Liver (tissue), 9 donors: ENCODE results near the gene ARRDC5. TPM values are rescaled to one million over a fixed set of nuclear protein-coding genes. Genes with fewer than 3 reads are reported as not detected.

Experiments used
- DNase-seq: peaks from one replicate; pipeline ENCODE4 v3.0.0-alpha.2; 2017; ENCODE audit warnings: low spot score
- H3K27ac ChIP-seq, 2 donors: one replicate each; pipeline ENCODE4 v1.7.0; 2013; ENCODE audit warnings: inconsistent platforms in 2 of 2, low read length in 2 of 2, control low read depth in 1 of 2, low read depth in 1 of 2, mild to moderate bottlenecking in 1 of 2
- H3K27me3 ChIP-seq, 4 donors: one replicate each; pipeline versions ENCODE4 v1.6.1 to v1.7.0; 2013; ENCODE audit warnings: low read length in 3 of 4, inconsistent platforms in 1 of 4, mild to moderate bottlenecking in 1 of 4, moderate library complexity in 1 of 4; ENCODE audit not compliant: control insufficient read depth in 4 of 4, insufficient read depth in 4 of 4
- H3K36me3 ChIP-seq, 4 donors: one replicate each; pipeline versions ENCODE4 v1.6.1 to v1.7.0; 2013; ENCODE audit warnings: low read length in 3 of 4, mild to moderate bottlenecking in 3 of 4, low read depth in 1 of 4, moderate library complexity in 1 of 4; ENCODE audit not compliant: control insufficient read depth in 4 of 4, insufficient read depth in 3 of 4
- H3K4me1 ChIP-seq, 4 donors: one replicate each; pipeline versions ENCODE4 v1.6.1 to v1.7.0; 2013; ENCODE audit warnings: low read length in 3 of 4, mild to moderate bottlenecking in 3 of 4, moderate library complexity in 1 of 4; ENCODE audit not compliant: control insufficient read depth in 4 of 4, insufficient read depth in 4 of 4
- H3K4me3 ChIP-seq, 3 donors: one replicate each; pipeline versions ENCODE4 v1.6.1 to v1.7.0; 2013; ENCODE audit warnings: low read length in 3 of 3, control low read depth in 1 of 3, low read depth in 1 of 3, mild to moderate bottlenecking in 1 of 3
- H3K9ac ChIP-seq, 2 donors: one replicate each; pipeline ENCODE4 v1.7.0; 2013; ENCODE audit warnings: low read length in 2 of 2, mild to moderate bottlenecking in 2 of 2, moderate library complexity in 2 of 2, control low read depth in 1 of 2, low read depth in 1 of 2
- H3K9me3 ChIP-seq, 4 donors: one replicate each; pipeline versions ENCODE4 v1.6.1 to v1.7.0; 2013; ENCODE audit warnings: low read length in 3 of 4; ENCODE audit not compliant: control insufficient read depth in 4 of 4
- ATF3 ChIP-seq: IDR thresholded peaks from 2 replicates; pipeline ENCODE4 v1.6.1; 2016; ENCODE audit warnings: antibody characterized with exemption
- CTCF ChIP-seq: fragments of 150-350 bp; IDR thresholded peaks from 2 replicates; pipeline ENCODE4 v1.5.1; 2017; ENCODE audit warnings: improper control_type of control experiment, low read depth, low read length; ENCODE audit not compliant: missing input control
- EGR1 ChIP-seq, 2 donors: IDR thresholded peaks; 2 replicates each; pipeline ENCODE4 v1.6.1; 2016 to 2018; ENCODE audit warnings: antibody characterized with exemption in 2 of 2, low read depth in 2 of 2
- FOXA1 ChIP-seq: IDR thresholded peaks from 2 replicates; pipeline ENCODE4 v1.6.1; 2016; ENCODE audit warnings: antibody characterized with exemption
- FOXA2 ChIP-seq: IDR thresholded peaks from 2 replicates; pipeline ENCODE4 v1.6.1; 2016; ENCODE audit warnings: antibody characterized with exemption
- HNF4G ChIP-seq: IDR thresholded peaks from 2 replicates; pipeline ENCODE4 v1.6.1; 2016; ENCODE audit warnings: antibody characterized with exemption
- JUND ChIP-seq, 2 donors: IDR thresholded peaks; 2 replicates each; pipeline ENCODE4 v1.6.1; 2016; ENCODE audit warnings: antibody characterized with exemption in 2 of 2
- NR2F2 ChIP-seq: IDR thresholded peaks from 2 replicates; pipeline ENCODE4 v1.6.1; 2016; ENCODE audit warnings: antibody characterized with exemption
- RAD21 ChIP-seq, 2 donors: IDR thresholded peaks; 2 replicates each; pipeline ENCODE4 v1.6.1; 2016; ENCODE audit warnings: antibody characterized with exemption in 2 of 2, mild to moderate bottlenecking in 2 of 2
- RXRA ChIP-seq, 2 donors: IDR thresholded peaks; 2 replicates each; pipeline ENCODE4 v1.6.1; 2017 to 2018; ENCODE audit warnings: antibody characterized with exemption in 2 of 2, mild to moderate bottlenecking in 1 of 2
- TAF1 ChIP-seq: conservative IDR thresholded peaks from 2 replicates; pipeline ENCODE4 v1.6.1; 2016; ENCODE audit warnings: antibody characterized with exemption, mild to moderate bottlenecking
- YY1 ChIP-seq: IDR thresholded peaks from 2 replicates; pipeline ENCODE4 v1.6.1; 2016; ENCODE audit warnings: antibody characterized with exemption, mild to moderate bottlenecking
- WGBS: extraction: QIAGEN DNeasy Blood & Tissue Kit; methylation state at CpG from one replicate; pipeline ENCODE4 v1.1.7; 2013; 5-methylcytosine and 5-hydroxymethylcytosine counted together
- polyA plus RNA-seq, 2 donors: library from polyadenylated mRNA; stranded (reverse) in 1 of 2; unstranded in 1 of 2; fragments of 200-250 nt in 1 of 2; fragments of >200 nt in 1 of 2; fragmentation: Nextera tagmentation in 1 of 2; extraction: Ambion mirVana in 1 of 2; gene quantifications; one replicate each; pipeline versions ENCODE4 v1.2.1 to v1.2.3, GENCODE V29; 2013 to 2015
- total RNA-seq, 2 donors: library from RNA; depleted of rRNA; stranded (reverse); fragments of >200 nt; gene quantifications; one replicate each; pipeline ENCODE4 v1.2.3, GENCODE V29; 2014
- TF ChIP-seq, protein P1 (sequence below): IDR thresholded peaks from 2 replicates; pipeline ENCODE4 v1.6.1; 2016; ENCODE audit warnings: antibody characterized with exemption
- TF ChIP-seq, protein P2 (sequence below): IDR thresholded peaks from 2 replicates; pipeline ENCODE4 v1.6.1; 2016; ENCODE audit warnings: antibody characterized with exemption, mild to moderate bottlenecking
- TF ChIP-seq, protein P3 (sequence below): IDR thresholded peaks from 2 replicates; pipeline ENCODE4 v1.6.1; 2016; ENCODE audit warnings: antibody characterized with exemption
- donor health status: healthy.
- donor health status: healthy.
- donor health status: healthy.
- donor health status: healthy.
- donor health status: healthy.

The ARRDC5 gene
- total and polyA plus RNA-seq, 4 donors = 0.05 to 0.25 TPM; not detected in 2

GRCh38 chr19:4937060-4937459, 34.4 kb upstream of the ARRDC5 start:
- H3K9ac ChIP-seq = no peak overlapping the region
- H3K27ac ChIP-seq = no peak overlapping the region
- no peak overlapping the region for H3K4me3 ChIP-seq
- H3K36me3 ChIP-seq = no peaks in the 10 kb centered on the region
- H3K9me3 ChIP-seq = no peaks in the 10 kb centered on the region
- no peak for TF ChIP-seq ATF3
- TF ChIP-seq HNF4G = no peak
- no peak for TF ChIP-seq NR2F2
- no peak for TF ChIP-seq CTCF
- no peak for TF ChIP-seq FOXA1
- TF ChIP-seq JUND (IDR thresholded peaks at IDR 0.05) = no peak
- TF ChIP-seq, protein P1, sequence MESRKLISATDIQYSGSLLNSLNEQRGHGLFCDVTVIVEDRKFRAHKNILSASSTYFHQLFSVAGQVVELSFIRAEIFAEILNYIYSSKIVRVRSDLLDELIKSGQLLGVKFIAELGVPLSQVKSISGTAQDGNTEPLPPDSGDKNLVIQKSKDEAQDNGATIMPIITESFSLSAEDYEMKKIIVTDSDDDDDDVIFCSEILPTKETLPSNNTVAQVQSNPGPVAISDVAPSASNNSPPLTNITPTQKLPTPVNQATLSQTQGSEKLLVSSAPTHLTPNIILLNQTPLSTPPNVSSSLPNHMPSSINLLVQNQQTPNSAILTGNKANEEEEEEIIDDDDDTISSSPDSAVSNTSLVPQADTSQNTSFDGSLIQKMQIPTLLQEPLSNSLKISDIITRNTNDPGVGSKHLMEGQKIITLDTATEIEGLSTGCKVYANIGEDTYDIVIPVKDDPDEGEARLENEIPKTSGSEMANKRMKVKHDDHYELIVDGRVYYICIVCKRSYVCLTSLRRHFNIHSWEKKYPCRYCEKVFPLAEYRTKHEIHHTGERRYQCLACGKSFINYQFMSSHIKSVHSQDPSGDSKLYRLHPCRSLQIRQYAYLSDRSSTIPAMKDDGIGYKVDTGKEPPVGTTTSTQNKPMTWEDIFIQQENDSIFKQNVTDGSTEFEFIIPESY = no peak
- TF ChIP-seq EGR1 (IDR thresholded peaks at IDR 0.05; ENCODE audit: low read depth in 2 of 2) = no peak
- TF ChIP-seq, protein P2, sequence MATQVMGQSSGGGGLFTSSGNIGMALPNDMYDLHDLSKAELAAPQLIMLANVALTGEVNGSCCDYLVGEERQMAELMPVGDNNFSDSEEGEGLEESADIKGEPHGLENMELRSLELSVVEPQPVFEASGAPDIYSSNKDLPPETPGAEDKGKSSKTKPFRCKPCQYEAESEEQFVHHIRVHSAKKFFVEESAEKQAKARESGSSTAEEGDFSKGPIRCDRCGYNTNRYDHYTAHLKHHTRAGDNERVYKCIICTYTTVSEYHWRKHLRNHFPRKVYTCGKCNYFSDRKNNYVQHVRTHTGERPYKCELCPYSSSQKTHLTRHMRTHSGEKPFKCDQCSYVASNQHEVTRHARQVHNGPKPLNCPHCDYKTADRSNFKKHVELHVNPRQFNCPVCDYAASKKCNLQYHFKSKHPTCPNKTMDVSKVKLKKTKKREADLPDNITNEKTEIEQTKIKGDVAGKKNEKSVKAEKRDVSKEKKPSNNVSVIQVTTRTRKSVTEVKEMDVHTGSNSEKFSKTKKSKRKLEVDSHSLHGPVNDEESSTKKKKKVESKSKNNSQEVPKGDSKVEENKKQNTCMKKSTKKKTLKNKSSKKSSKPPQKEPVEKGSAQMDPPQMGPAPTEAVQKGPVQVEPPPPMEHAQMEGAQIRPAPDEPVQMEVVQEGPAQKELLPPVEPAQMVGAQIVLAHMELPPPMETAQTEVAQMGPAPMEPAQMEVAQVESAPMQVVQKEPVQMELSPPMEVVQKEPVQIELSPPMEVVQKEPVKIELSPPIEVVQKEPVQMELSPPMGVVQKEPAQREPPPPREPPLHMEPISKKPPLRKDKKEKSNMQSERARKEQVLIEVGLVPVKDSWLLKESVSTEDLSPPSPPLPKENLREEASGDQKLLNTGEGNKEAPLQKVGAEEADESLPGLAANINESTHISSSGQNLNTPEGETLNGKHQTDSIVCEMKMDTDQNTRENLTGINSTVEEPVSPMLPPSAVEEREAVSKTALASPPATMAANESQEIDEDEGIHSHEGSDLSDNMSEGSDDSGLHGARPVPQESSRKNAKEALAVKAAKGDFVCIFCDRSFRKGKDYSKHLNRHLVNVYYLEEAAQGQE = no peak
- TF ChIP-seq, protein P3, sequence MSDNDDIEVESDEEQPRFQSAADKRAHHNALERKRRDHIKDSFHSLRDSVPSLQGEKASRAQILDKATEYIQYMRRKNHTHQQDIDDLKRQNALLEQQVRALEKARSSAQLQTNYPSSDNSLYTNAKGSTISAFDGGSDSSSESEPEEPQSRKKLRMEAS = no peak
- TF ChIP-seq RXRA (IDR thresholded peaks at IDR 0.05) = no peak
- no peak for TF ChIP-seq TAF1
- TF ChIP-seq YY1 = no peak
- TF ChIP-seq FOXA2 = no peak
- TF ChIP-seq RAD21 (IDR thresholded peaks at IDR 0.05) = no peak
- WGBS = 96% methylated on average over 7 of the region's 7 CpGs
- H3K27me3 ChIP-seq = no peaks in the 10 kb centered on the region
- DNase-seq = no peak
- no peaks in the 10 kb centered on the region for H3K4me1 ChIP-seq

DNA sequence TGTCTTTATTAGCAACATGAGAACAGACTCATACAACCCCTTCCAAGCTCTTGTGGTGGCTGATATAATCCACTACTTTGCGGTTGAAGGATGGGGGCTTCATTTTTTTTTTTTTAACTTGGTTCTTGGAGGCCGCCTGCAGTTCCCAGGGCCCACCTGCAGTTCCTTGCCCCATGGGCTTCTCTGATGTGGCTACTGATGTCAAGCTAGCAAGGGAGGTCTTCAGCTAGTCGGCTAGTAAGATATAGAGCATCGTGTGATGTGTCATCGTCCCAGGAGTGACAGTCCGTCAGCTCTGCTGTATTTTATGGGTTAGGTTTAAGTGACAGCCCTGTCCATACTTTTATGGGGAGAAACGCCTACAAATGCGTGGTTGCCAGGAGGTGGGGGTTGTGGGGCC, 32.7 kb upstream of the ARRDC5 start:
- Histone ChIP-seq H3K4me3 (no peak overlapping the region), H3K27ac (no peak overlapping the region), H3K9ac (no peak overlapping the region), H3K9me3 (no peaks in the 10 kb centered on the region), H3K4me1 (no peaks in the 10 kb centered on the region), H3K36me3 (no peaks in the 10 kb centered on the region), H3K27me3 (no peaks in the 10 kb centered on the region)
- DNase-seq = no peak
- WGBS = 97% methylated on average over 8 of the region's 8 CpGs
- TF ChIP-seq, protein P1 = no peak
